ENCODE measurements around the gene LHFPL6. TPM values are rescaled to one million over a fixed set of nuclear protein-coding genes. Genes with fewer than 3 reads are reported as not detected.

The LHFPL6 gene
- total RNA-seq, 2 donors from 2014 or later: 7.5 to 40.0 TPM

GRCh38 chr13:39528661-39528980, 74.4 kb downstream of the LHFPL6 start:
- TF ChIP-seq POLR2A (IDR thresholded peaks at IDR 0.05): no peak
- TF ChIP-seq POLR2AphosphoS5 (IDR thresholded peaks at IDR 0.05): no peak
- DNase-seq (ENCODE audit: low spot score): no peak
- H3K4me3 ChIP-seq: no peak overlapping the region
- intact Hi-C loops (cut with DNase I): no loop called here
- whole genome bisulfite sequencing: 73% methylated on average over 3 of the region's 3 CpGs
- H3K27me3 ChIP-seq (replicated peaks; ENCODE audit: insufficient read depth): no peaks in the 10 kb centered on the region
- H3K27ac ChIP-seq: no peak overlapping the region
- H3K4me1 ChIP-seq (replicated peaks): no peaks in the 10 kb centered on the region
- no peaks in the 10 kb centered on the region for H3K36me3 ChIP-seq
- H3K9me3 ChIP-seq: no peaks in the 10 kb centered on the region

GRCh38 chr13:39527961-39528660, 74.9 kb downstream of the LHFPL6 start:
- no peak for TF ChIP-seq CTCF (IDR thresholded peaks at IDR 0.05)
- no peak for TF ChIP-seq POLR2A (IDR thresholded peaks at IDR 0.05)
- TF ChIP-seq POLR2AphosphoS5 (IDR thresholded peaks at IDR 0.05): no peak
- Histone ChIP-seq H3K36me3 (no peaks in the 10 kb centered on the region), H3K4me1 (replicated peaks) (no peaks in the 10 kb centered on the region), H3K27ac (no peak overlapping the region), H3K27me3 (replicated peaks; ENCODE audit: insufficient read depth) (no peaks in the 10 kb centered on the region), H3K4me3 (no peak overlapping the region), H3K9me3 (no peaks in the 10 kb centered on the region)
- DNase-seq (ENCODE audit: low spot score): no peak
- intact Hi-C loops (cut with DNase I): no loop called here
- 64% methylated on average over 5 of the region's 5 CpGs for WGBS

- Histone ChIP-seq H3K9me3 (no peaks in the 10 kb centered on the region), H3K4me1 (replicated peaks) (no peaks in the 10 kb centered on the region), H3K27ac (no peak overlapping the region), H3K4me3 (no peak overlapping the region), H3K27me3 (replicated peaks; ENCODE audit: insufficient read depth) (no peaks in the 10 kb centered on the region), H3K36me3 (no peaks in the 10 kb centered on the region)
- intact Hi-C loops (cut with DNase I): no loop called here
- TF ChIP-seq POLR2A (IDR thresholded peaks at IDR 0.05): no peak
- TF ChIP-seq POLR2AphosphoS5 (IDR thresholded peaks at IDR 0.05): no peak
- TF ChIP-seq CTCF (IDR thresholded peaks at IDR 0.05): no peak
- no peak for DNase-seq (ENCODE audit: low spot score)
- 89% methylated on average over 3 of the region's 3 CpGs for WGBS
These were observed 75.7 kb downstream of the LHFPL6 start for GRCh38 chr13:39527301-39527700.

- 93% methylated on average over 8 of the region's 8 CpGs for WGBS
- intact Hi-C loops (cut with DNase I): no loop called here
- H3K4me1 ChIP-seq (replicated peaks): no peaks in the 10 kb centered on the region
- H3K27me3 ChIP-seq (replicated peaks; ENCODE audit: insufficient read depth): no peaks in the 10 kb centered on the region
- TF ChIP-seq CTCF (IDR thresholded peaks at IDR 0.05) (no peak), POLR2A (IDR thresholded peaks at IDR 0.05) (no peak)
- H3K27ac ChIP-seq: no peak overlapping the region
- H3K9me3 ChIP-seq: no peaks in the 10 kb centered on the region
- H3K4me3 ChIP-seq: no peak overlapping the region
- no peak for DNase-seq (ENCODE audit: low spot score)
- H3K36me3 ChIP-seq: no peaks in the 10 kb centered on the region
These were observed 76.5 kb downstream of the LHFPL6 start for GRCh38 chr13:39526499-39526898.

- no peak overlapping the region for H3K4me3 ChIP-seq
- no peaks in the 10 kb centered on the region for H3K36me3 ChIP-seq
- no peak for DNase-seq (ENCODE audit: low spot score)
- 50% methylated on average over 1 of the region's 1 CpG for WGBS
- TF ChIP-seq POLR2A (IDR thresholded peaks at IDR 0.05) (no peak), CTCF (IDR thresholded peaks at IDR 0.05) (no peak), POLR2AphosphoS5 (IDR thresholded peaks at IDR 0.05) (no peak)
- H3K9me3 ChIP-seq: no peaks in the 10 kb centered on the region
- H3K27me3 ChIP-seq (replicated peaks; ENCODE audit: insufficient read depth): no peaks in the 10 kb centered on the region
- intact Hi-C loops (cut with DNase I): no loop called here
- no peaks in the 10 kb centered on the region for H3K4me1 ChIP-seq (replicated peaks)
- H3K27ac ChIP-seq: no peak overlapping the region
These were observed 77.5 kb downstream of the LHFPL6 start for GRCh38 chr13:39525506-39525905.

All from prostate gland (tissue), 2 donors.